H9 (cell line): Measurements from ENCODE around the gene BTNL8. TPM values are rescaled to one million over a fixed set of nuclear protein-coding genes. Genes with fewer than 3 reads are reported as not detected.

Source experiments
- DNase-seq: peaks from one replicate; pipeline ENCODE4 v3.0.0-alpha.2; 2017
- H2AFZ ChIP-seq: one replicate; pipeline ENCODE4 v1.6.1; 2013; ENCODE audit warnings: mild to moderate bottlenecking, low read length, control low read depth, moderate library complexity
- H2AK5ac ChIP-seq: 2 replicates; pipeline ENCODE4 v1.6.1; 2013; ENCODE audit warnings: low read length, control low read depth, mixed read lengths; ENCODE audit not compliant: insufficient read length
- H2BK120ac ChIP-seq: one replicate; pipeline ENCODE4 v1.6.1; 2013; ENCODE audit warnings: low read depth, mild to moderate bottlenecking, low read length, control low read depth, inconsistent platforms; ENCODE audit not compliant: poor library complexity, severe bottlenecking
- H2BK12ac ChIP-seq: 2 replicates; pipeline ENCODE4 v1.6.1; 2013; ENCODE audit warnings: low read length, control low read depth, mixed read lengths, low read depth; ENCODE audit not compliant: insufficient read length
- H2BK15ac ChIP-seq: 2 replicates; pipeline ENCODE4 v1.6.1; 2013; ENCODE audit warnings: low read depth, low read length, control low read depth
- H2BK20ac ChIP-seq: one replicate; pipeline ENCODE4 v1.6.1; 2013; ENCODE audit warnings: low read depth, mild to moderate bottlenecking, low read length, control low read depth, inconsistent platforms; ENCODE audit not compliant: poor library complexity, severe bottlenecking
- H2BK5ac ChIP-seq: 2 replicates; pipeline ENCODE4 v1.6.1; 2013; ENCODE audit warnings: low read length, control low read depth, mixed read lengths; ENCODE audit not compliant: insufficient read length
- H3K14ac ChIP-seq: 2 replicates; pipeline ENCODE4 v1.6.1; 2013; ENCODE audit warnings: low read length, control low read depth; ENCODE audit not compliant: insufficient read depth
- H3K18ac ChIP-seq: 2 replicates; pipeline ENCODE4 v1.6.1; 2013; ENCODE audit warnings: low read depth, mild to moderate bottlenecking, mixed read lengths, low read length, control low read depth; ENCODE audit not compliant: insufficient read length
- H3K23ac ChIP-seq: 2 replicates; pipeline ENCODE4 v1.6.1; 2013; ENCODE audit warnings: low read length, control low read depth, mixed read lengths, low read depth; ENCODE audit not compliant: insufficient read length
- H3K23me2 ChIP-seq: 2 replicates; pipeline ENCODE4 v1.6.1; 2013; ENCODE audit warnings: low read depth, mild to moderate bottlenecking, mixed read lengths, low read length, control low read depth; ENCODE audit not compliant: insufficient read length, poor library complexity, severe bottlenecking
- H3K27ac ChIP-seq: 2 replicates; pipeline ENCODE4 v1.5.1; 2013; ENCODE audit warnings: low read length, control low read depth, mixed read lengths, low read depth; ENCODE audit not compliant: insufficient read length
- H3K27me3 ChIP-seq: 2 replicates; pipeline ENCODE4 v1.6.1; 2013; ENCODE audit warnings: low read length, control low read depth, inconsistent platforms; ENCODE audit not compliant: insufficient read depth
- H3K4ac ChIP-seq: 2 replicates; pipeline ENCODE4 v1.6.1; 2013; ENCODE audit warnings: low read depth, mild to moderate bottlenecking, control low read depth, inconsistent platforms, low read length, moderate library complexity
- H3K4me1 ChIP-seq: 2 replicates; pipeline ENCODE4 v1.6.1; 2013; ENCODE audit warnings: low read length, control low read depth, inconsistent platforms; ENCODE audit not compliant: insufficient read depth
- H3K4me2 ChIP-seq: 2 replicates; pipeline ENCODE4 v1.6.1; 2013; ENCODE audit warnings: low read length, control low read depth, mixed read lengths; ENCODE audit not compliant: insufficient read length, insufficient read depth
- H3K56ac ChIP-seq: 2 replicates; pipeline ENCODE4 v1.6.1; 2013; ENCODE audit warnings: low read depth, mild to moderate bottlenecking, mixed read lengths, low read length, control low read depth; ENCODE audit not compliant: insufficient read length
- H3K79me1 ChIP-seq: 2 replicates; pipeline ENCODE4 v1.6.1; 2013; ENCODE audit warnings: low read depth, mild to moderate bottlenecking, moderate library complexity, low read length, control low read depth, inconsistent platforms; ENCODE audit not compliant: insufficient read depth, poor library complexity, severe bottlenecking
- H3K79me2 ChIP-seq: 2 replicates; pipeline ENCODE4 v1.6.1; 2013; ENCODE audit warnings: low read length, control low read depth, inconsistent platforms; ENCODE audit not compliant: insufficient read depth
- H3K9ac ChIP-seq: 2 replicates; pipeline ENCODE4 v1.6.1; 2013; ENCODE audit warnings: low read length, control low read depth, mixed read lengths; ENCODE audit not compliant: insufficient read length; ENCODE audit errors: extremely low read depth
- H3K9me3 ChIP-seq: one replicate; pipeline ENCODE4 v1.6.1; 2013; ENCODE audit warnings: low read depth, low read length, inconsistent platforms; ENCODE audit not compliant: control insufficient read depth
- H3T11ph ChIP-seq: one replicate; pipeline ENCODE4 v1.6.1; 2013; ENCODE audit warnings: mild to moderate bottlenecking, low read length, control low read depth, inconsistent platforms
- H4K20me1 ChIP-seq: one replicate; pipeline ENCODE4 v1.6.1; 2013; ENCODE audit not compliant: control insufficient read depth, insufficient read length, insufficient read depth
- H4K5ac ChIP-seq: 2 replicates; pipeline ENCODE4 v1.6.1; 2013; ENCODE audit warnings: low read depth, mild to moderate bottlenecking, mixed read lengths, low read length, control low read depth; ENCODE audit not compliant: insufficient read length
- H4K8ac ChIP-seq: replicated peaks from 2 replicates; pipeline ENCODE4 v1.6.1; 2013; ENCODE audit warnings: low read length, control low read depth, mixed read lengths, low read depth; ENCODE audit not compliant: insufficient read length
- H4K91ac ChIP-seq: 2 replicates; pipeline ENCODE4 v1.6.1; 2013; ENCODE audit warnings: low read depth, mild to moderate bottlenecking, moderate library complexity, mixed read lengths, low read length, control low read depth; ENCODE audit not compliant: insufficient read length
- H3K27ac Mint-ChIP-seq, 3 experiments: 2 replicates in 2 of 3; 3 replicates in 1 of 3; pipeline ENCODE4 v1.8.0; 2020 to 2021; ENCODE audit warnings: mixed read lengths in 3 of 3, mild to moderate bottlenecking in 1 of 3, moderate library complexity in 1 of 3
- H3K27me3 Mint-ChIP-seq: 2 replicates; pipeline ENCODE4 v1.8.0; 2021; ENCODE audit warnings: low read depth, mild to moderate bottlenecking, moderate library complexity, mixed read lengths
- H3K36me3 Mint-ChIP-seq, 3 experiments: 2 replicates in 2 of 3; 3 replicates in 1 of 3; pipeline ENCODE4 v1.8.0; 2020 to 2021; ENCODE audit warnings: low read depth in 3 of 3, mixed read lengths in 3 of 3; ENCODE audit not compliant: insufficient read depth in 1 of 3
- H3K4me1 Mint-ChIP-seq, 2 experiments: 2 replicates each; pipeline ENCODE4 v1.8.0; 2020; ENCODE audit warnings: mixed read lengths in 2 of 2
- H3K4me3 Mint-ChIP-seq, 2 experiments: 2 replicates in 1 of 2; 3 replicates in 1 of 2; pipeline ENCODE4 v1.8.0; 2020 to 2021; ENCODE audit warnings: mild to moderate bottlenecking in 2 of 2, mixed read lengths in 2 of 2, moderate library complexity in 1 of 2
- H3K9me3 Mint-ChIP-seq, 2 experiments: 2 replicates in 1 of 2; 3 replicates in 1 of 2; pipeline ENCODE4 v1.8.0; 2020; ENCODE audit warnings: mild to moderate bottlenecking in 2 of 2, mixed read lengths in 2 of 2, moderate library complexity in 1 of 2
- WGBS: extraction: QIAGEN DNeasy Blood & Tissue Kit; methylation state at CpG from one replicate; pipeline ENCODE4 v1.1.7; 2013; ENCODE audit warnings: missing lambda C conversion rate, low lambda C conversion rate, mixed read lengths; ENCODE audit not compliant: insufficient read length; ENCODE audit errors: extremely low coverage; 5-methylcytosine and 5-hydroxymethylcytosine counted together
- total RNA-seq: library from RNA; stranded (reverse); gene quantifications from 2 replicates; pipeline ENCODE4 v1.2.1, GENCODE V29; 2021
- TF ChIP-seq, protein P1 (sequence below): fragments of 200-600 bp; sonication (generic); conservative IDR thresholded peaks from 3 replicates; pipeline ENCODE4 v1.8.0; 2021; ENCODE audit warnings: antibody characterized with exemption, mild to moderate bottlenecking

The BTNL8 gene
- total RNA-seq, 1 experiment from 2014 or later = 0.13 TPM

DNA sequence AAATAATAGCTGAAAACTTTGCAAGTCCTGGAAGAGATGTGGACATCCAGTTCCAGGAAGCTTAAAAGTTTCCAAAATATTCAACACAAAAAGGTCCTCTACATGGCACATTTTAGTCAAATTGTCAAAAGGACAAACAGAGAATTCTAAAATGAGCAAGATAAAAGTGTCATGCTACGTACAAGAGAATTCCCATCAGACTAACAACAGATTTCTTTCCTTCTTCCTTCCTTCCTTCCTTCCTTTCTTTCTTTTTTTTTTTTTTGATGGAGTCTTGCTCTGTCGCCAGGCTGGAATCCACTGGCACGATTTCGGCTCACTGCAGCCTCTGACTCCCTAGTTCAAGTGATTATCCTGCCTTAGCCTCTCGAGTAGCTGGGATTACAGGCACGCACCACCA lies 39.3 kb downstream of the BTNL8 start:
- Histone ChIP-seq H4K20me1 (no peaks in the 10 kb centered on the region), H3K79me1 (no peaks in the 10 kb centered on the region), H2BK120ac (no peak overlapping the region), H3K23me2 (no peaks in the 10 kb centered on the region), H4K5ac (no peak overlapping the region), H3K23ac (no peak overlapping the region), H2BK12ac (no peak overlapping the region), H2AK5ac (no peak overlapping the region), H3K4me2 (no peak overlapping the region), H3K9ac (no peak overlapping the region), H3K4me1 (no peaks in the 10 kb centered on the region), H4K91ac (no peak overlapping the region), H3K27me3 (no peaks in the 10 kb centered on the region), H3K14ac (no peak overlapping the region), H2AFZ (no peak overlapping the region), H3K27ac (no peak overlapping the region), H2BK5ac (no peak overlapping the region), H2BK20ac (no peak overlapping the region), H3K56ac (no peak overlapping the region), H3T11ph (no peak overlapping the region), H3K18ac (no peak overlapping the region), H3K9me3 (no peaks in the 10 kb centered on the region), H3K79me2 (no peaks in the 10 kb centered on the region), H3K4ac (no peak overlapping the region), H4K8ac (no peak overlapping the region), H2BK15ac (no peak overlapping the region)
- Mint-ChIP-seq H3K4me1 (no peaks in the 10 kb centered on the region), H3K9me3 (peaks cover 39 to 60% of the 10 kb centered on the region in 2 experiments), H3K4me3 (no peak overlapping the region), H3K27me3 (peaks cover 16% of the 10 kb centered on the region), H3K27ac (no peak overlapping the region), H3K36me3 (peaks cover 4 to 7% (median 5%) of the 10 kb centered on the region in 3 experiments; a peak in 4 of 7 replicates)
- TF ChIP-seq, protein P1, sequence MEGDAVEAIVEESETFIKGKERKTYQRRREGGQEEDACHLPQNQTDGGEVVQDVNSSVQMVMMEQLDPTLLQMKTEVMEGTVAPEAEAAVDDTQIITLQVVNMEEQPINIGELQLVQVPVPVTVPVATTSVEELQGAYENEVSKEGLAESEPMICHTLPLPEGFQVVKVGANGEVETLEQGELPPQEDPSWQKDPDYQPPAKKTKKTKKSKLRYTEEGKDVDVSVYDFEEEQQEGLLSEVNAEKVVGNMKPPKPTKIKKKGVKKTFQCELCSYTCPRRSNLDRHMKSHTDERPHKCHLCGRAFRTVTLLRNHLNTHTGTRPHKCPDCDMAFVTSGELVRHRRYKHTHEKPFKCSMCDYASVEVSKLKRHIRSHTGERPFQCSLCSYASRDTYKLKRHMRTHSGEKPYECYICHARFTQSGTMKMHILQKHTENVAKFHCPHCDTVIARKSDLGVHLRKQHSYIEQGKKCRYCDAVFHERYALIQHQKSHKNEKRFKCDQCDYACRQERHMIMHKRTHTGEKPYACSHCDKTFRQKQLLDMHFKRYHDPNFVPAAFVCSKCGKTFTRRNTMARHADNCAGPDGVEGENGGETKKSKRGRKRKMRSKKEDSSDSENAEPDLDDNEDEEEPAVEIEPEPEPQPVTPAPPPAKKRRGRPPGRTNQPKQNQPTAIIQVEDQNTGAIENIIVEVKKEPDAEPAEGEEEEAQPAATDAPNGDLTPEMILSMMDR = no peak
- no CpG with 5 or more reads among the region's 6 CpGs for WGBS
- DNase-seq = no peak
